ENCODE results near the gene LRMDA. TPM values are rescaled to one million over a fixed set of nuclear protein-coding genes. Genes with fewer than 3 reads are reported as not detected.

LRMDA gene
- total RNA-seq, 4 donors from 2014 or later, result 7.3 to 20.1 (median 8.4) TPM

- no peak overlapping the region for H3K4me3 ChIP-seq
- H3K27me3 ChIP-seq, result no peaks in the 10 kb centered on the region
- TF ChIP-seq, protein P1, sequence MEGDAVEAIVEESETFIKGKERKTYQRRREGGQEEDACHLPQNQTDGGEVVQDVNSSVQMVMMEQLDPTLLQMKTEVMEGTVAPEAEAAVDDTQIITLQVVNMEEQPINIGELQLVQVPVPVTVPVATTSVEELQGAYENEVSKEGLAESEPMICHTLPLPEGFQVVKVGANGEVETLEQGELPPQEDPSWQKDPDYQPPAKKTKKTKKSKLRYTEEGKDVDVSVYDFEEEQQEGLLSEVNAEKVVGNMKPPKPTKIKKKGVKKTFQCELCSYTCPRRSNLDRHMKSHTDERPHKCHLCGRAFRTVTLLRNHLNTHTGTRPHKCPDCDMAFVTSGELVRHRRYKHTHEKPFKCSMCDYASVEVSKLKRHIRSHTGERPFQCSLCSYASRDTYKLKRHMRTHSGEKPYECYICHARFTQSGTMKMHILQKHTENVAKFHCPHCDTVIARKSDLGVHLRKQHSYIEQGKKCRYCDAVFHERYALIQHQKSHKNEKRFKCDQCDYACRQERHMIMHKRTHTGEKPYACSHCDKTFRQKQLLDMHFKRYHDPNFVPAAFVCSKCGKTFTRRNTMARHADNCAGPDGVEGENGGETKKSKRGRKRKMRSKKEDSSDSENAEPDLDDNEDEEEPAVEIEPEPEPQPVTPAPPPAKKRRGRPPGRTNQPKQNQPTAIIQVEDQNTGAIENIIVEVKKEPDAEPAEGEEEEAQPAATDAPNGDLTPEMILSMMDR (IDR thresholded peaks at IDR 0.05), result no peak
- TF ChIP-seq EP300 (IDR thresholded peaks at IDR 0.05), result no peak
- no peak for TF ChIP-seq POLR2AphosphoS5 (IDR thresholded peaks at IDR 0.05)
- TF ChIP-seq POLR2A (IDR thresholded peaks at IDR 0.05), result no peak
- H3K36me3 ChIP-seq, result no peaks in the 10 kb centered on the region
- H3K9me3 ChIP-seq, result no peaks in the 10 kb centered on the region
- H3K27ac ChIP-seq, result no peak overlapping the region
- 96 to 98% methylated on average over 8 of the region's 9 CpGs for WGBS, 2 donors (ENCODE audit: low coverage in 1 of 2)
- H3K4me1 ChIP-seq, result no peaks in the 10 kb centered on the region
- no peak for ATAC-seq
Measured at GRCh38 chr10:75883081-75884072, 452.0 kb downstream of the LRMDA start.

DNA sequence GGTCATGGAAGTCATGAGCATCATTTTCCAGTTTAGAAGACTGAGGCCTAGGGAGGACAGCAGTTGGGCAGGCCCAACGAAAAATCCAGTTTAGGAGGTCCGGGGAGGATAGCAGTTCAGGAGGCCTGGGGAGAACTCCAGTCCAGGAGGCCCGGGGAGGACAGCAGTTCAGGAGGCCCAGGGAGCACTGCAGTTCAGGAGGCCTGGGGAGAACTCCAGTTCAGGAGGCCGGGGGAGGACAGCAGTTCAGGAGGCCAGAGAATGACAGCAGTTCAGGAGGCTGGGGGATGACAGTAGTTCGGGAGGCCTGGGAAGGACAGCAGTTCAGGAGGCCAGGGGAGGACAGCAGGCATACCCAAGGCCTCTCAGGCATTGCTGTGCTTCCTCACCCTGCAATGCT, 453.4 kb downstream of the LRMDA start:
- WGBS, 2 donors (ENCODE audit: low coverage in 1 of 2), result 92% methylated on average over 5 of the region's 5 CpGs; no CpG with 5 or more reads in 1 of the 2 donors

GRCh38 chr10:75887369-75887768, 455.9 kb downstream of the LRMDA start:
- no peak overlapping the region for H3K4me3 ChIP-seq
- no peaks in the 10 kb centered on the region for H3K36me3 ChIP-seq
- 96 to 100% methylated on average over 2 of the region's 2 CpGs for WGBS, 2 donors (ENCODE audit: low coverage in 1 of 2)
- TF ChIP-seq, protein P1 (IDR thresholded peaks at IDR 0.05), result no peak
- TF ChIP-seq POLR2A (IDR thresholded peaks at IDR 0.05) (no peak), POLR2AphosphoS5 (IDR thresholded peaks at IDR 0.05) (no peak), EP300 (IDR thresholded peaks at IDR 0.05) (no peak)
- ATAC-seq, result no peak
- no peaks in the 10 kb centered on the region for H3K27me3 ChIP-seq
- H3K27ac ChIP-seq, result no peak overlapping the region
- no peaks in the 10 kb centered on the region for H3K4me1 ChIP-seq
- H3K9me3 ChIP-seq, result no peaks in the 10 kb centered on the region

More for the DNA sequence above, 453.4 kb downstream of the LRMDA start:
- H3K36me3 ChIP-seq, result no peaks in the 10 kb centered on the region
- TF ChIP-seq, protein P1 (IDR thresholded peaks at IDR 0.05), result no peak
- no peak for TF ChIP-seq EP300 (IDR thresholded peaks at IDR 0.05)
- no peak for TF ChIP-seq POLR2AphosphoS5 (IDR thresholded peaks at IDR 0.05)
- no peak for TF ChIP-seq POLR2A (IDR thresholded peaks at IDR 0.05)
- ATAC-seq, result no peak
- no peak overlapping the region for H3K4me3 ChIP-seq
- H3K27ac ChIP-seq, result no peak overlapping the region
- H3K27me3 ChIP-seq, result no peaks in the 10 kb centered on the region
- no peaks in the 10 kb centered on the region for H3K9me3 ChIP-seq
- no peaks in the 10 kb centered on the region for H3K4me1 ChIP-seq

DNA sequence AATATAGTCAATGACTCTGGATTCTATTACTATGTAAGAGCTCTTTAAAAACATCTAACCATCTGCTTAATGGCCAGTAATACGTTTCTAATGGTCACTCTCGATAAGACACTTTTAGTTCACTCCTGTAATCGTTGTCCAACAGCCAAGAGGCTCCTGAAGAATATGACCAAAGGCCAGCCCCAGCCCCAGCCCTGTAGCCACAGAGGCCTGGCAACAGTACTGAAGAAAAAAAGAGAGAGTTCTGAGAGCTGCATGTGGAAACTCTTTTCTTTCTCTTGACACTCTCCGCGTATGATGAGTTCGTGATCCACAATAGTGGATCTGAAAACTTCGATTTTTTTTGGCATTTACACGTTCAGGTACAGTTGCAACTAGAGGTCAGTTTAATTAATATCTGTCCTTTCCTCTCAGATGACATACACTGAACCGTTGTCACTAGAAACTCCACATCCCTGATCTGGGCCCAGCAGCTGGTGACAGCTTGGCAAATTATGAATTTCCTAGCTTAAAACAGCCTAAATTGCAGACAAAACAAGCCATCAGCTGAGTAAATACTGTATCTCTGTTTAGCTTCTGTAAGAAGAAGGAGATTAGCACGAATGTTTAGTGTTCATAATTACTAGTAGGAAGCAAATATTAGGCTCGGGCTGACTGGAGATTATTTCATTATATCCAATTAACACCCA, 456.7 kb downstream of the LRMDA start:
- no peak for ATAC-seq
- H3K36me3 ChIP-seq, result no peaks in the 10 kb centered on the region

More for the DNA sequence above, 456.7 kb downstream of the LRMDA start:
- TF ChIP-seq EP300 (IDR thresholded peaks at IDR 0.05) (no peak), POLR2AphosphoS5 (IDR thresholded peaks at IDR 0.05) (no peak), POLR2A (IDR thresholded peaks at IDR 0.05) (no peak)
- TF ChIP-seq, protein P1 (IDR thresholded peaks at IDR 0.05), result no peak
- H3K4me3 ChIP-seq, result no peak overlapping the region
- 83 to 84% methylated on average over 11 of the region's 11 CpGs for WGBS, 2 donors (ENCODE audit: low coverage in 1 of 2)
- H3K9me3 ChIP-seq, result no peaks in the 10 kb centered on the region
- no peak overlapping the region for H3K27ac ChIP-seq
- no peaks in the 10 kb centered on the region for H3K4me1 ChIP-seq
- no peaks in the 10 kb centered on the region for H3K27me3 ChIP-seq
